SK-N-SH treated with all-trans-retinoic acid at 6 μM for 48 hours (cell line): Measurements from ENCODE around the gene REPS1.

Source experiments
- ATAC-seq: fragments of 200-7000 bp; cut with Tn5 transposase; 3 replicates; pipeline ENCODE4 v1.9.1; 2020; ENCODE audit warnings: mild to moderate bottlenecking, moderate library complexity
- ARNTL ChIP-seq: fragments of 450-650 bp; formaldehyde crosslinking; IDR thresholded peaks from 2 replicates; pipeline ENCODE4 v1.5.0; 2020; ENCODE audit warnings: low read depth, mild to moderate bottlenecking, moderate library complexity, borderline replicate concordance
- BACH2 ChIP-seq: fragments of 250-450 bp; sonication (Bioruptor Pico); IDR thresholded peaks from 2 replicates; pipeline ENCODE4 v1.9.0; 2021; ENCODE audit warnings: mild to moderate bottlenecking, borderline replicate concordance
- ESRRG ChIP-seq: fragments of 250-450 bp; sonication (Bioruptor Pico); IDR thresholded peaks from 2 replicates; pipeline ENCODE4 v1.6.1; 2021; ENCODE audit warnings: mild to moderate bottlenecking
- GLIS3 ChIP-seq: fragments of 250-450 bp; sonication (Bioruptor Pico); IDR thresholded peaks from 2 replicates; pipeline ENCODE4 v1.5.0; 2020; ENCODE audit warnings: mild to moderate bottlenecking, moderate library complexity
- ISL1 ChIP-seq: fragments of 250-450 bp; sonication (Bioruptor Pico); IDR thresholded peaks from 2 replicates; pipeline ENCODE4 v2.1.2; 2022; ENCODE audit warnings: mild to moderate bottlenecking, moderate library complexity
- OSR1 ChIP-seq: fragments of 250-450 bp; sonication (Bioruptor Pico); IDR thresholded peaks from 2 replicates; pipeline ENCODE4 v1.8.0; 2022; ENCODE audit warnings: moderate library complexity, mild to moderate bottlenecking, inconsistent platforms
- PPARA ChIP-seq: fragments of 250-450 bp; sonication (Bioruptor Pico); IDR thresholded peaks from 2 replicates; pipeline ENCODE4 v1.5.0; 2020; ENCODE audit warnings: mild to moderate bottlenecking, borderline replicate concordance
- RARB ChIP-seq: fragments of 250-450 bp; sonication (Bioruptor Pico); IDR thresholded peaks from 2 replicates; pipeline ENCODE4 v1.8.0; 2021; ENCODE audit warnings: mild to moderate bottlenecking, moderate library complexity
- SNAI2 ChIP-seq: fragments of 250-450 bp; sonication (Bioruptor Pico); IDR thresholded peaks from 2 replicates; pipeline ENCODE4 v1.5.0; 2020; ENCODE audit warnings: mild to moderate bottlenecking, moderate library complexity
- TCF4 ChIP-seq: fragments of 250-450 bp; sonication (Bioruptor Pico); IDR thresholded peaks from 2 replicates; pipeline ENCODE4 v1.8.0; 2021; ENCODE audit warnings: mild to moderate bottlenecking, moderate library complexity, borderline replicate concordance
- TOX ChIP-seq: fragments of 250-450 bp; sonication (Bioruptor Pico); IDR thresholded peaks from 2 replicates; pipeline ENCODE4 v1.8.0; 2021; ENCODE audit warnings: mild to moderate bottlenecking, moderate library complexity, borderline replicate concordance
- ZC3H10 ChIP-seq: fragments of 250-450 bp; sonication (Bioruptor Pico); IDR thresholded peaks from 2 replicates; pipeline ENCODE4 v1.5.1; 2021; ENCODE audit warnings: mild to moderate bottlenecking, moderate library complexity
- ZFP3 ChIP-seq: fragments of 250-450 bp; sonication (Bioruptor Pico); IDR thresholded peaks from 2 replicates; pipeline ENCODE4 v1.5.0; 2020; ENCODE audit warnings: mild to moderate bottlenecking, moderate library complexity
- ZFP30 ChIP-seq: fragments of 450-650 bp; formaldehyde crosslinking; IDR thresholded peaks from 2 replicates; pipeline ENCODE4 v1.5.0; 2022; ENCODE audit warnings: mild to moderate bottlenecking, moderate library complexity
- ZNF565 ChIP-seq: fragments of 450-650 bp; formaldehyde crosslinking; conservative IDR thresholded peaks from 2 replicates; pipeline ENCODE4 v1.5.0; 2020; ENCODE audit warnings: low read depth, mild to moderate bottlenecking, moderate library complexity
- ZNF70 ChIP-seq: fragments of 450-650 bp; formaldehyde crosslinking; IDR thresholded peaks from 2 replicates; pipeline ENCODE4 v1.5.0; 2020; ENCODE audit warnings: mild to moderate bottlenecking, moderate library complexity
- ZNF8 ChIP-seq: fragments of 450-650 bp; formaldehyde crosslinking; IDR thresholded peaks from 2 replicates; pipeline ENCODE4 v1.5.0; 2020; ENCODE audit warnings: mild to moderate bottlenecking, moderate library complexity
- TF ChIP-seq, protein P1 (sequence below): fragments of 250-450 bp; sonication (Bioruptor Pico); IDR thresholded peaks from 2 replicates; pipeline ENCODE4 v1.8.0; 2020; ENCODE audit warnings: mild to moderate bottlenecking, moderate library complexity, borderline replicate concordance
- TF ChIP-seq, protein P2 (sequence below): fragments of 250-450 bp; sonication (Bioruptor Pico); IDR thresholded peaks from 2 replicates; pipeline ENCODE4 v1.5.1; 2020; ENCODE audit warnings: low read depth, mild to moderate bottlenecking, moderate library complexity
- TF ChIP-seq, protein P3 (sequence below): fragments of 250-450 bp; sonication (Bioruptor Pico); IDR thresholded peaks from 2 replicates; pipeline ENCODE4 v1.5.1; 2021; ENCODE audit warnings: mild to moderate bottlenecking, moderate library complexity
- TF ChIP-seq, protein P4 (sequence below): fragments of 250-450 bp; sonication (Bioruptor Pico); IDR thresholded peaks from 2 replicates; pipeline ENCODE4 v1.8.0; 2021; ENCODE audit warnings: low read depth, mild to moderate bottlenecking, moderate library complexity, borderline replicate concordance
- TF ChIP-seq, protein P5 (sequence below): fragments of 250-450 bp; sonication (Bioruptor Pico); IDR thresholded peaks from 2 replicates; pipeline ENCODE4 v1.5.0; 2020; ENCODE audit warnings: mild to moderate bottlenecking, moderate library complexity

REPS1 gene

DNA sequence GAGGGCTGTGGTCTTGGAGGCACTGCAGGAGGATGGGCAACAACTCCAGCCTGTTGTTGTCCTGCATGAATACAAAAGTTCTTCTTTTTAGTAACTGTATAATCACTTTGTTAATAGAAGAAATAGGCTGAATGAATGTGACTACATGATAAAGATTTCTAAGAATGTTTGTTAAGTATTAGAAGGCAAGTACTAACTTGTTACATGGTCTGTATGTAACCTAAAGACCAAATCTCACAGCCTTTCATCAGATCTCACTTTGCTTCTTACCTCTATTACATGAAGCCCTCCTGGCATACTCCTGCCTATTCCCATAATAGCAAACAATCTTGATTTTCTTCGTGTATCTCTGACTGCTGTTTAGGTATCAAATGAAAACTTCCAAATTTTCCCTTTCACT, 73.4 kb downstream of the REPS1 start:
- ATAC-seq: no peak
- TF ChIP-seq ZNF70 (CRISPR knock-in tag) (no peak), ZNF8 (CRISPR knock-in tag) (no peak), PPARA (CRISPR knock-in tag) (no peak), ZC3H10 (CRISPR knock-in tag) (no peak), ZFP30 (no peak)
- TF ChIP-seq, protein P1, sequence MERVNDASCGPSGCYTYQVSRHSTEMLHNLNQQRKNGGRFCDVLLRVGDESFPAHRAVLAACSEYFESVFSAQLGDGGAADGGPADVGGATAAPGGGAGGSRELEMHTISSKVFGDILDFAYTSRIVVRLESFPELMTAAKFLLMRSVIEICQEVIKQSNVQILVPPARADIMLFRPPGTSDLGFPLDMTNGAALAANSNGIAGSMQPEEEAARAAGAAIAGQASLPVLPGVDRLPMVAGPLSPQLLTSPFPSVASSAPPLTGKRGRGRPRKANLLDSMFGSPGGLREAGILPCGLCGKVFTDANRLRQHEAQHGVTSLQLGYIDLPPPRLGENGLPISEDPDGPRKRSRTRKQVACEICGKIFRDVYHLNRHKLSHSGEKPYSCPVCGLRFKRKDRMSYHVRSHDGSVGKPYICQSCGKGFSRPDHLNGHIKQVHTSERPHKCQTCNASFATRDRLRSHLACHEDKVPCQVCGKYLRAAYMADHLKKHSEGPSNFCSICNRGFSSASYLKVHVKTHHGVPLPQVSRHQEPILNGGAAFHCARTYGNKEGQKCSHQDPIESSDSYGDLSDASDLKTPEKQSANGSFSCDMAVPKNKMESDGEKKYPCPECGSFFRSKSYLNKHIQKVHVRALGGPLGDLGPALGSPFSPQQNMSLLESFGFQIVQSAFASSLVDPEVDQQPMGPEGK (CRISPR knock-in tag): no peak
- TF ChIP-seq, protein P2, sequence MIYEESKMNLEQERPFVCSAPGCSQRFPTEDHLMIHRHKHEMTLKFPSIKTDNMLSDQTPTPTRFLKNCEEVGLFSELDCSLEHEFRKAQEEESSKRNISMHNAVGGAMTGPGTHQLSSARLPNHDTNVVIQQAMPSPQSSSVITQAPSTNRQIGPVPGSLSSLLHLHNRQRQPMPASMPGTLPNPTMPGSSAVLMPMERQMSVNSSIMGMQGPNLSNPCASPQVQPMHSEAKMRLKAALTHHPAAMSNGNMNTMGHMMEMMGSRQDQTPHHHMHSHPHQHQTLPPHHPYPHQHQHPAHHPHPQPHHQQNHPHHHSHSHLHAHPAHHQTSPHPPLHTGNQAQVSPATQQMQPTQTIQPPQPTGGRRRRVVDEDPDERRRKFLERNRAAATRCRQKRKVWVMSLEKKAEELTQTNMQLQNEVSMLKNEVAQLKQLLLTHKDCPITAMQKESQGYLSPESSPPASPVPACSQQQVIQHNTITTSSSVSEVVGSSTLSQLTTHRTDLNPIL: no peak
- TF ChIP-seq, all 23 proteins: peak for 0

DNA sequence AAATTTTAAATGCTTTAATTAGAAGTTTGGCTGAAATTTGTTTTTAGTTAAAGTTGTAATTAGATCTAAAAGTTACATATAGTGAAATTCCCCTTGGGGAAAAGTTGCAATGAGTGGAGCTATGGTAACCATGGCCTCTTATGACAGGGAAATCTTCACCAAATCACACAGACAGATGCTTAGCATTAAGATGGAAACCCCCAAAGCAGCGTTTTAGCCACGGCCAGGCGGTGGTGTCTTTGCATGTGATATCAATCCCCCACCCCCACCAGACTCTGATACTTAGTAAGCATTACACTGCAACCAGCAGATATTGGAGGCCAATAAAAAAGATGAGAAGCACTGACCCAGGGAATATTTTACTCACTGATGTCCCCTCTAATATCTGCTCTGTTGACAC, 75.7 kb downstream of the REPS1 start:
- TF ChIP-seq ZNF565 (CRISPR knock-in tag): no peak
- TF ChIP-seq TCF4 (CRISPR knock-in tag): no peak
- TF ChIP-seq, protein P3, sequence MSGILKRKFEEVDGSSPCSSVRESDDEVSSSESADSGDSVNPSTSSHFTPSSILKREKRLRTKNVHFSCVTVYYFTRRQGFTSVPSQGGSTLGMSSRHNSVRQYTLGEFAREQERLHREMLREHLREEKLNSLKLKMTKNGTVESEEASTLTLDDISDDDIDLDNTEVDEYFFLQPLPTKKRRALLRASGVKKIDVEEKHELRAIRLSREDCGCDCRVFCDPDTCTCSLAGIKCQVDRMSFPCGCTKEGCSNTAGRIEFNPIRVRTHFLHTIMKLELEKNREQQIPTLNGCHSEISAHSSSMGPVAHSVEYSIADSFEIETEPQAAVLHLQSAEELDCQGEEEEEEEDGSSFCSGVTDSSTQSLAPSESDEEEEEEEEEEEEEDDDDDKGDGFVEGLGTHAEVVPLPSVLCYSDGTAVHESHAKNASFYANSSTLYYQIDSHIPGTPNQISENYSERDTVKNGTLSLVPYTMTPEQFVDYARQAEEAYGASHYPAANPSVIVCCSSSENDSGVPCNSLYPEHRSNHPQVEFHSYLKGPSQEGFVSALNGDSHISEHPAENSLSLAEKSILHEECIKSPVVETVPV (CRISPR knock-in tag): no peak
- TF ChIP-seq ESRRG (CRISPR knock-in tag): no peak
- TF ChIP-seq ARNTL (CRISPR knock-in tag): no peak
- TF ChIP-seq OSR1 (CRISPR knock-in tag): no peak
- ATAC-seq: no peak

DNA sequence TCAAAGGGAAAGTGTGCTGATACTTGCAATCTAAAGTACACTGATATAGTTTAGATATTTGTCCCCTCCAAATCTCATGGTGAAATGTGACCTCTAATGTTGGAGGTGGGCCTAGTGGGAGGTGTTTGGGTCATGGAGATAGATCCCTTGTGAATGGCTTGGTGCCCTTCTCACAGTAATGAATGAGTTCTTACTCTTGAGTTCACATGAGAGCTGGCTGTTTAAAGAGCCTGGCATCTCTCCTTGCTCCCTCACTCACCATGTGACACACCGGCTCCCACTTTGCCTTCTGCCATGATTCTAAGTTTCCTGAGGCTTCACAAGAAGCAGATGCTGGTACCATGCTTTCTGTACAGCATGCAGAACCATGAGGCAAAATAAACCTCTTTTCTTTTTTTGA, 78.1 kb downstream of the REPS1 start:
- TF ChIP-seq, protein P4, sequence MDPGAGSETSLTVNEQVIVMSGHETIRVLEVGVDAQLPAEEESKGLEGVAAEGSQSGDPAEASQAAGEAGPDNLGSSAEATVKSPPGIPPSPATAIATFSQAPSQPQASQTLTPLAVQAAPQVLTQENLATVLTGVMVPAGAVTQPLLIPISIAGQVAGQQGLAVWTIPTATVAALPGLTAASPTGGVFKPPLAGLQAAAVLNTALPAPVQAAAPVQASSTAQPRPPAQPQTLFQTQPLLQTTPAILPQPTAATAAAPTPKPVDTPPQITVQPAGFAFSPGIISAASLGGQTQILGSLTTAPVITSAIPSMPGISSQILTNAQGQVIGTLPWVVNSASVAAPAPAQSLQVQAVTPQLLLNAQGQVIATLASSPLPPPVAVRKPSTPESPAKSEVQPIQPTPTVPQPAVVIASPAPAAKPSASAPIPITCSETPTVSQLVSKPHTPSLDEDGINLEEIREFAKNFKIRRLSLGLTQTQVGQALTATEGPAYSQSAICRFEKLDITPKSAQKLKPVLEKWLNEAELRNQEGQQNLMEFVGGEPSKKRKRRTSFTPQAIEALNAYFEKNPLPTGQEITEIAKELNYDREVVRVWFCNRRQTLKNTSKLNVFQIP (CRISPR knock-in tag): no peak
- TF ChIP-seq ARNTL (CRISPR knock-in tag) (no peak), ISL1 (CRISPR knock-in tag) (no peak), ZNF565 (CRISPR knock-in tag) (no peak), ZFP3 (CRISPR knock-in tag) (no peak), RARB (no peak), ESRRG (CRISPR knock-in tag) (no peak), TOX (no peak), SNAI2 (CRISPR knock-in tag) (no peak), ZC3H10 (CRISPR knock-in tag) (no peak), TCF4 (CRISPR knock-in tag) (no peak), ZNF70 (CRISPR knock-in tag) (no peak), GLIS3 (CRISPR knock-in tag) (no peak), OSR1 (CRISPR knock-in tag) (no peak), ZNF8 (CRISPR knock-in tag) (no peak), ZFP30 (no peak), PPARA (CRISPR knock-in tag) (no peak), BACH2 (no peak)
- TF ChIP-seq, protein P1 (CRISPR knock-in tag): no peak
- TF ChIP-seq, protein P5, sequence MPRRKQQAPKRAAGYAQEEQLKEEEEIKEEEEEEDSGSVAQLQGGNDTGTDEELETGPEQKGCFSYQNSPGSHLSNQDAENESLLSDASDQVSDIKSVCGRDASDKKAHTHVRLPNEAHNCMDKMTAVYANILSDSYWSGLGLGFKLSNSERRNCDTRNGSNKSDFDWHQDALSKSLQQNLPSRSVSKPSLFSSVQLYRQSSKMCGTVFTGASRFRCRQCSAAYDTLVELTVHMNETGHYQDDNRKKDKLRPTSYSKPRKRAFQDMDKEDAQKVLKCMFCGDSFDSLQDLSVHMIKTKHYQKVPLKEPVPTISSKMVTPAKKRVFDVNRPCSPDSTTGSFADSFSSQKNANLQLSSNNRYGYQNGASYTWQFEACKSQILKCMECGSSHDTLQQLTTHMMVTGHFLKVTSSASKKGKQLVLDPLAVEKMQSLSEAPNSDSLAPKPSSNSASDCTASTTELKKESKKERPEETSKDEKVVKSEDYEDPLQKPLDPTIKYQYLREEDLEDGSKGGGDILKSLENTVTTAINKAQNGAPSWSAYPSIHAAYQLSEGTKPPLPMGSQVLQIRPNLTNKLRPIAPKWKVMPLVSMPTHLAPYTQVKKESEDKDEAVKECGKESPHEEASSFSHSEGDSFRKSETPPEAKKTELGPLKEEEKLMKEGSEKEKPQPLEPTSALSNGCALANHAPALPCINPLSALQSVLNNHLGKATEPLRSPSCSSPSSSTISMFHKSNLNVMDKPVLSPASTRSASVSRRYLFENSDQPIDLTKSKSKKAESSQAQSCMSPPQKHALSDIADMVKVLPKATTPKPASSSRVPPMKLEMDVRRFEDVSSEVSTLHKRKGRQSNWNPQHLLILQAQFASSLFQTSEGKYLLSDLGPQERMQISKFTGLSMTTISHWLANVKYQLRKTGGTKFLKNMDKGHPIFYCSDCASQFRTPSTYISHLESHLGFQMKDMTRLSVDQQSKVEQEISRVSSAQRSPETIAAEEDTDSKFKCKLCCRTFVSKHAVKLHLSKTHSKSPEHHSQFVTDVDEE (CRISPR knock-in tag): no peak
- ATAC-seq: no peak
